Hematopoietic multipotent progenitor cell treated with erythropoietin and hydrocortisone succinate and interleukin-3 and kit ligand, for 15 days (in vitro differentiated cells): Measurements from ENCODE around the gene TBPL2.
"Not testable (repeated sequence)": the region's sequence is repeated elsewhere in the genome, so short reads cannot be mapped to it uniquely, and the experiment has no call there.

ENCODE experiments used
- DNase-seq: peaks from one replicate; pipeline ENCODE4 v3.0.0-alpha.2; 2015; ENCODE audit warnings: low spot score

TBPL2 gene

GRCh38 chr14:55440385-55440784 is at the start of gene TBPL2:
TBPL2 (minus strand) TSS chr14:55440616; CDS start chr14:55440449, 167 bp downstream.
- DNase-seq, result no peak

GRCh38 chr14:55488204-55488603 is 47.8 kb upstream of the TBPL2 start:
- no peak for DNase-seq

- DNase-seq, result no peak
Measured at GRCh38 chr14:55482936-55483605, 42.7 kb upstream of the TBPL2 start.

GRCh38 chr14:55481769-55482168 is 41.4 kb upstream of the TBPL2 start:
- DNase-seq, result no peak

GRCh38 chr14:55477680-55478079 is 37.3 kb upstream of the TBPL2 start:
- no peak for DNase-seq

- not testable (repeated sequence) for DNase-seq
Measured at GRCh38 chr14:55476448-55476847, 36.0 kb upstream of the TBPL2 start.

- DNase-seq, result no peak
Measured at GRCh38 chr14:55473786-55474185, 33.4 kb upstream of the TBPL2 start.

GRCh38 chr14:55470025-55470424 is 29.6 kb upstream of the TBPL2 start:
- no peak for DNase-seq

GRCh38 chr14:55467307-55467706 is 26.9 kb upstream of the TBPL2 start:
- no peak for DNase-seq

- no peak for DNase-seq
Measured at GRCh38 chr14:55458800-55459515, 18.5 kb upstream of the TBPL2 start.

- no peak for DNase-seq
Measured at GRCh38 chr14:55457496-55457895, 17.1 kb upstream of the TBPL2 start.

GRCh38 chr14:55456411-55456810 is 16.0 kb upstream of the TBPL2 start:
- DNase-seq, result not testable (repeated sequence)

- no peak for DNase-seq
Measured at GRCh38 chr14:55454264-55455002, 14.0 kb upstream of the TBPL2 start.

GRCh38 chr14:55451950-55452349 is 11.5 kb upstream of the TBPL2 start:
- no peak for DNase-seq

GRCh38 chr14:55451398-55451797 is 11.0 kb upstream of the TBPL2 start:
- DNase-seq, result no peak

GRCh38 chr14:55450987-55451386 is 10.6 kb upstream of the TBPL2 start:
- no peak for DNase-seq

GRCh38 chr14:55450539-55450938 is 10.1 kb upstream of the TBPL2 start:
- DNase-seq, result no peak

- no peak for DNase-seq
Measured at GRCh38 chr14:55450124-55450523, 9.7 kb upstream of the TBPL2 start.

- DNase-seq, result no peak
Measured at GRCh38 chr14:55449116-55449515, 8.7 kb upstream of the TBPL2 start.

- no peak for DNase-seq
Measured at GRCh38 chr14:55448141-55448614, 7.8 kb upstream of the TBPL2 start.

- no peak for DNase-seq
Measured at GRCh38 chr14:55446833-55447232, 6.4 kb upstream of the TBPL2 start.

- peak; percentile 82 for DNase-seq
Measured at GRCh38 chr14:55446127-55446736, 5.8 kb upstream of the TBPL2 start.
